Naive B cell (primary cell): ENCODE data around the gene RSPRY1. TPM values are rescaled to one million over a fixed set of nuclear protein-coding genes. Genes with fewer than 3 reads are reported as not detected.
A peak's percentile ranks its signal among the peaks of the same experiment; 100 is the strongest.

ENCODE experiments used
- ATAC-seq, 2 donors: fragments of 150-1000 bp; cut with Tn5 transposase; 2 replicates each; pipeline ENCODE4 v1.10.0; 2021; ENCODE audit warnings: low read depth in 2 of 2, mild to moderate bottlenecking in 2 of 2, moderate library complexity in 2 of 2
- DNase-seq: peaks from one replicate; pipeline ENCODE4 v3.0.0; 2022
- H3K27ac Mint-ChIP-seq, 6 donors: one replicate each; pipeline ENCODE4 v1.8.0; 2020 to 2022; ENCODE audit warnings: mild to moderate bottlenecking in 6 of 6, mixed read lengths in 6 of 6, moderate library complexity in 5 of 6, inconsistent platforms in 2 of 6
- H3K27me3 Mint-ChIP-seq, 3 donors: one replicate each; pipeline ENCODE4 v1.8.0; 2021 to 2022; ENCODE audit warnings: mixed read lengths in 3 of 3, mild to moderate bottlenecking in 1 of 3
- H3K36me3 Mint-ChIP-seq, 2 donors: one replicate each; pipeline ENCODE4 v1.8.0; 2020 to 2022; ENCODE audit warnings: mixed read lengths in 2 of 2, inconsistent platforms in 1 of 2, mild to moderate bottlenecking in 1 of 2
- H3K4me1 Mint-ChIP-seq, 3 donors: one replicate each; pipeline ENCODE4 v1.8.0; 2020 to 2022; ENCODE audit warnings: mixed read lengths in 3 of 3, inconsistent platforms in 1 of 3, mild to moderate bottlenecking in 1 of 3, moderate library complexity in 1 of 3
- H3K4me3 Mint-ChIP-seq, 8 donors: one replicate each; pipeline ENCODE4 v1.8.0; 2020 to 2022; ENCODE audit warnings: mild to moderate bottlenecking in 8 of 8, mixed read lengths in 8 of 8, moderate library complexity in 8 of 8, inconsistent platforms in 2 of 8
- H3K9me3 Mint-ChIP-seq, 7 donors: one replicate each; pipeline ENCODE4 v1.8.0; 2020 to 2022; ENCODE audit warnings: mixed read lengths in 7 of 7, mild to moderate bottlenecking in 5 of 7, inconsistent platforms in 2 of 7, moderate library complexity in 1 of 7
- polyA plus RNA-seq, 6 donors: library from polyadenylated mRNA; unstranded; fragments of 300-500 nt; fragmentation: Illumina TruSeq; gene quantifications; one replicate each; pipeline ENCODE4 v1.2.3, GENCODE V29; 2021; ENCODE audit warnings: low read depth in 6 of 6

The RSPRY1 gene
- polyA plus RNA-seq, 6 donors from 2014 or later = 26.7 to 42.7 (median 33.5) TPM

GRCh38 chr16:57244767-57245471 lies 58.8 kb downstream of the RSPRY1 start, which contains the start of gene ARL2BP:
ARL2BP (plus strand) TSS chr16:57245259; CDS start chr16:57245368, 109 bp downstream.
- Mint-ChIP-seq H3K27ac (peak within 1 kb of the TSS; percentile 92 to 99 (median 98)), H3K27me3 (no peaks in the 10 kb centered on the region), H3K4me1 (peaks cover 29 to 37% (median 36%) of the 10 kb centered on the region in 3 donors), H3K9me3 (peaks cover 0 to 4% (median 0%) of the 10 kb centered on the region in 7 donors), H3K4me3 (peak within 1 kb of the TSS; percentile 85 to 96 (median 92)), H3K36me3 (peaks cover 0 to 11% of the 10 kb centered on the region in 2 donors)
- peak; percentile 96 for DNase-seq
- peak; percentile 90 to 91 for ATAC-seq

- no peaks in the 10 kb centered on the region for H3K27me3 Mint-ChIP-seq
- ATAC-seq (peak; percentile 7 to 8), DNase-seq (no peak)
- peak overlapping the region in 4 of 6 donors; percentile 3 to 95 (median 63) for H3K27ac Mint-ChIP-seq
- peaks cover 0 to 4% (median 0%) of the 10 kb centered on the region in 7 donors for H3K9me3 Mint-ChIP-seq
- peak overlapping the region; percentile 85 to 96 (median 90) for H3K4me3 Mint-ChIP-seq
- peaks cover 25 to 36% (median 33%) of the 10 kb centered on the region in 3 donors for H3K4me1 Mint-ChIP-seq
- peaks cover 0 to 11% of the 10 kb centered on the region in 2 donors for H3K36me3 Mint-ChIP-seq
Measured at GRCh38 chr16:57245472-57246113, 59.5 kb downstream of the RSPRY1 start.

GRCh38 chr16:57251352-57251751 lies 65.2 kb downstream of the RSPRY1 start:
- DNase-seq (no peak), ATAC-seq (no peak)
- Mint-ChIP-seq H3K27ac (no peak overlapping the region), H3K27me3 (no peaks in the 10 kb centered on the region), H3K36me3 (peaks cover 16 to 24% of the 10 kb centered on the region in 2 donors), H3K4me1 (peaks cover 0 to under 1% (median 0%) of the 10 kb centered on the region in 3 donors), H3K4me3 (peak overlapping the region in 1 of 8 donors; percentile 66), H3K9me3 (peaks cover 0 to 7% (median 5%) of the 10 kb centered on the region in 7 donors)

GRCh38 chr16:57252148-57252721 lies 66.1 kb downstream of the RSPRY1 start:
- Mint-ChIP-seq H3K27me3 (no peaks in the 10 kb centered on the region), H3K4me3 (no peak overlapping the region), H3K27ac (peak overlapping the region in 1 of 6 donors; percentile 82), H3K4me1 (no peaks in the 10 kb centered on the region), H3K9me3 (peaks cover 0 to 7% (median 5%) of the 10 kb centered on the region in 7 donors), H3K36me3 (peaks cover 17 to 24% of the 10 kb centered on the region in 2 donors)
- no peak for ATAC-seq
- DNase-seq = no peak

GRCh38 chr16:57253466-57253865 lies 67.3 kb downstream of the RSPRY1 start:
- Mint-ChIP-seq H3K4me3 (no peak overlapping the region), H3K27me3 (no peaks in the 10 kb centered on the region), H3K9me3 (peaks cover 0 to 7% (median 5%) of the 10 kb centered on the region in 7 donors), H3K36me3 (peaks cover 17 to 25% of the 10 kb centered on the region in 2 donors), H3K27ac (no peak overlapping the region), H3K4me1 (no peaks in the 10 kb centered on the region)
- DNase-seq (no peak), ATAC-seq (no peak)

- Mint-ChIP-seq H3K4me3 (no peak overlapping the region), H3K9me3 (peaks cover 0 to 7% (median 5%) of the 10 kb centered on the region in 7 donors), H3K4me1 (peaks cover 0 to 4% (median 4%) of the 10 kb centered on the region in 3 donors), H3K27ac (peak overlapping the region in 1 of 6 donors; percentile 52), H3K36me3 (peaks cover 16 to 17% of the 10 kb centered on the region in 2 donors), H3K27me3 (no peaks in the 10 kb centered on the region)
- ATAC-seq (no peak), DNase-seq (no peak)
Measured at GRCh38 chr16:57255686-57256415, 69.7 kb downstream of the RSPRY1 start.

- no peak for ATAC-seq
- no peak for DNase-seq
- Mint-ChIP-seq H3K4me1 (peaks cover 0 to 4% (median 4%) of the 10 kb centered on the region in 3 donors), H3K4me3 (no peak overlapping the region), H3K9me3 (peaks cover 0 to 7% (median 5%) of the 10 kb centered on the region in 7 donors), H3K27me3 (no peaks in the 10 kb centered on the region), H3K36me3 (peaks cover 16 to 17% of the 10 kb centered on the region in 2 donors), H3K27ac (peak overlapping the region in 2 of 6 donors; percentile 47 to 64)
Measured at GRCh38 chr16:57256601-57257395, 70.7 kb downstream of the RSPRY1 start.

GRCh38 chr16:57257455-57258070 lies 71.4 kb downstream of the RSPRY1 start:
- DNase-seq (no peak), ATAC-seq (no peak)
- H3K9me3 Mint-ChIP-seq = peaks cover 0 to 2% (median 0%) of the 10 kb centered on the region in 7 donors
- H3K4me1 Mint-ChIP-seq = peaks cover 0 to 4% (median 4%) of the 10 kb centered on the region in 3 donors
- peaks cover 9 to 10% of the 10 kb centered on the region in 2 donors for H3K36me3 Mint-ChIP-seq
- H3K27me3 Mint-ChIP-seq = no peaks in the 10 kb centered on the region
- H3K27ac Mint-ChIP-seq = peak overlapping the region in 1 of 6 donors; percentile 64
- no peak overlapping the region for H3K4me3 Mint-ChIP-seq

GRCh38 chr16:57258226-57258909 lies 72.2 kb downstream of the RSPRY1 start:
- H3K36me3 Mint-ChIP-seq = peaks cover 4 to 8% of the 10 kb centered on the region in 2 donors

GRCh38 chr16:57258910-57259475 lies 72.9 kb downstream of the RSPRY1 start:
- DNase-seq (no peak), ATAC-seq (no peak)
- Mint-ChIP-seq H3K36me3 (peaks cover 4 to 8% of the 10 kb centered on the region in 2 donors), H3K9me3 (no peaks in the 10 kb centered on the region), H3K4me3 (peak overlapping the region in 1 of 8 donors; percentile 25), H3K27me3 (no peaks in the 10 kb centered on the region), H3K4me1 (peaks cover 0 to 4% (median 4%) of the 10 kb centered on the region in 3 donors), H3K27ac (no peak overlapping the region)

More at GRCh38 chr16:57258226-57258909, 72.2 kb downstream of the RSPRY1 start:
- Mint-ChIP-seq H3K27ac (no peak overlapping the region), H3K4me3 (no peak overlapping the region), H3K27me3 (no peaks in the 10 kb centered on the region), H3K4me1 (peaks cover 0 to 4% (median 4%) of the 10 kb centered on the region in 3 donors), H3K9me3 (no peaks in the 10 kb centered on the region)
- DNase-seq (no peak), ATAC-seq (no peak)

GRCh38 chr16:57260294-57260929 lies 74.3 kb downstream of the RSPRY1 start:
- DNase-seq = no peak
- ATAC-seq = peak; percentile 32 to 42
- Mint-ChIP-seq H3K27ac (peak overlapping the region in 3 of 6 donors; percentile 50 to 90 (median 75)), H3K4me1 (peaks cover 0 to 7% (median 4%) of the 10 kb centered on the region in 3 donors), H3K27me3 (no peaks in the 10 kb centered on the region), H3K4me3 (peak overlapping the region in 2 of 8 donors; percentile 19 to 32), H3K36me3 (peaks cover 4 to 8% of the 10 kb centered on the region in 2 donors), H3K9me3 (no peaks in the 10 kb centered on the region)
